SHP77 treated with DMSO at 0.1 percent for 48 hours (cell line): Measurements from ENCODE around the gene PMPCA.

Experiments used
- DNase-seq: peaks from one replicate; lab custom pipeline; 2025; lab: John Stamatoyannopoulos, UW

The PMPCA gene

DNA sequence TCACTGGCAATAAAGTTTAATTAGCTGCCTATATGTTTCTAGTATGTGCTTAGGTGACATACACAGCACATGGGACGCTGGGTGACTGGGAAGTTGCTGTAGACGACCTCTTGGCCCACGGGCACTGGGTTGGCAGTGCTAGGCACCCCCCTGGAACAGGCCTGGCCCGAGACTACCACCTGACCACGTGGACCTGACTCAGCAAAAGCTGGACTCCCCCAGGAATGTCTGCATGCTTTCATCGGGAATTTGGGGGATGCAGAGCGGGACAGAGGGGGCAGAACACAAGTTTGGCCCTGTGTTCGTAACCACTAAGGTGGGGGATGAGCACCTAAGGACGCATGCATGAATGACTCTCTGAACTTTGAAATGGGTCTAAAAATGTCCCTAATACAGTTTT, 45.8 kb downstream of the PMPCA start:
- no peak for DNase-seq

DNA sequence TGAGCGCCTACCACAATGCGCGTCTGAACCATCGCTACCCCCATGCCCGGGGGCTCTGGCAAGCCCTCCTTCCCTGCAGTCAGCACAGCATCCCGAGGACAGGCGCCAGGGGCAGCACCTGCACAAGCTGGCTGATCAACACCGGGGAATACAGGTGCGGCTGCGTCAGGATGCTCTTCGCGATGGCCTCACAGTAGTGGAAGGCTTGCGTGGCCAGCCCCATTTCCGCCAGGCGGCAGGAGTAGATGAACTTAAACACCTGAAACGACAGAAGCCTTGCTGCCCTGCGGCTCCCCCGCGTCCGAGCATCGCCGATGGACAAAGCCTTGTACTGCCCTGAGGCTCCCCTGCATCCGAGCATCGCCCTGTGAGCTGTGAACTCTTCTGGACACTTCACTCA, 46.9 kb downstream of the PMPCA start:
- DNase-seq, result no peak

DNA sequence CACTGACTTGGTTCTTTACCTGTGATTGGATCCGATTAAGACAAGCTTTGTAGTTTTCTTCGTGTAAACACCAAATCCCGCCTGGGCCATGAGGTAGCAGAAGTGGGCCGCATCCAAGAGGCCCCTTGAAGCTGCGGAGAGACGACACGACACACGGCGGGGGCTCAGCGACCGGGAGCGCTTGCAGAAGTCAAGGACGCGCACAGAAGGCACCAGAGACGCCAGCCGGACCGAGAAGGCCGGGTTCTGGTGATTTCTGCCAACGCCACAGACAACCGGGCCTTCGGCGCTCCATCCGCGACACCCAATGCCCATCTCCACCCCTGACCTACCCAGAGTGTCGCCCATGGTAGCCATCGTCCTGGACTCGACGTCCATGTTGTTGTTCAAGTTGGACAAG, 49.0 kb downstream of the PMPCA start:
- DNase-seq, result no peak

DNA sequence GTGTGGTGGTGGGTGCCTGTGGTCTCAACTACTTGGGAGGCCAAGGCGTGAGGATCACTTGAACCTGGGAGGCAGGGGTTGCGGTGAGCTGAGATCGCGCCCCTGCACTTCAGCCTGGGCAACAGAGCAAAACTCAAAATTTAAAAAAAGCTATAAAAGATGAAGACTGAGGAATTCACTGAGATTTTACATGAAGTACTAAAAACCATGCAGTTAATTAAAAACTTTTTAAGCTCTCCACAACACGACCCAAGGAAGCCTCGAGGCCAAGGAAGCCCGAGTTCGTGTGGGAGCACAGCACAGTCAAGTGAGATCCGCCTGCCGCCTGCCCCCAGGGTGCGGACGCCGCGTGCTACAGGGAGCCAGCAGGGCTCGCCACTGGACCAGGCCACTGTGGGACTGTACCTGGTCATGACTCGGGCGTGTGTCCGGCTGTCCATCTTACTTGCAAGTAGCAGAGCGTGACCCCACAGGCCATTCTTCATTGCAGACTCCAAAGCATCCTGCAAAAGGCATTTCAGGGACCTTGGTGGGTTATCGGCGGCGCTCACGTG, 50.4 kb downstream of the PMPCA start:
- no peak for DNase-seq

DNA sequence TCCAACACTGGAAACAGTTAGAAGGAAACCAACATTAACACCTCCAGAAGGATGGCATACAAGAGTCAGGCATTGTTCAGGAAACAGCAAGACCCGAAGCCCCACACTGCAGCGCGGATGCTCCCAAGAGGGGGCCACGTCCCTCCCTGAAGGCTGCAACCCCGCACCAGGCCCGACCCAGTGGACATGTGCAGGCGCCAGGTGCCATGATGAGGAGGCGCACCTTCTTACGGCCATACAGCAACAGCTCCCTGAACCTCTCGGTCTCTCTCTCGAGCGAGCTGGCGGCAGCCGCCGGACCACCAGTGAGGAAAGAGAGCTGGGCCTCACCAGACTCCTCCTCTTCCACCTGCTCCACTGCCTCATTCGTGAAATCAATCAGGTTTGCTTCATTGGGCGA, 52.2 kb downstream of the PMPCA start:
- no peak for DNase-seq

DNA sequence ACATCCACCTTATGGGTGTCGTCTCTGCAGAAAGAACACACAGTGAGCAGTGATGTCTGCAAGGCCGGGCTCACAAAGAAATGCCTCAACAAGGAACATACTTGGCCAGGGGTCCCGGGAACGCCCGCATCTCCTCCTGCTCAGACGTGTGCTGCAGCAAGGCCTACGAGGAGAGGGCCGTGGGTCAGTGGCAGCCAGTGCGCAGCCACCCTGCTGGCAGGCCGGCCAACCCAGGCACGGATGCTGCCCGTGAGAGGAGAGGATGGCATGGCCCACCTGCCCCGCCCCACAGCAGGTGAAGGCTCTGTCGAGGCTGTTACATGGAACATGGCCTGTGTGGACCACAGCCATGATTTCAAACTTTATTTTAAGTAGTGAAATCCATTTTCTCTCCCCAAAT, 53.1 kb downstream of the PMPCA start:
- DNase-seq, result no peak

DNA sequence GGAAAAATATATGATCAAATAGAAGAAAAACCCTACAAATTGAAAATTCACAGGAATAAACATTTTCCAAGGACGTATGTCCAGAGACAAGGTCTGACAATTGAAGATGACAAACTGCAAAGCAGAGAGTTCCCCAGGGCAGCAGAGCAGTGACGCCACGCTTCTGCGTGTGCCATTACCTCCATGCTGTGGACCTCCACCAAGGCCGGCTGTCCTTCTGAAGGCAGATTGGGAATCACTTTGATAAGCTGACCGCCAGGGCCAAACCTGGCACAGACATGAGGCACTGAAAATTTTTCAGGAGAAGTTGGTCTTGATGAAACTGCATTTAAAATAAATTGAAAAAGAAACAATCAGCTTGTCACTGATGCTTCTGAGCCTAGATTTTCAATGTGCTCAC, 53.8 kb downstream of the PMPCA start:
- DNase-seq, result no peak

DNA sequence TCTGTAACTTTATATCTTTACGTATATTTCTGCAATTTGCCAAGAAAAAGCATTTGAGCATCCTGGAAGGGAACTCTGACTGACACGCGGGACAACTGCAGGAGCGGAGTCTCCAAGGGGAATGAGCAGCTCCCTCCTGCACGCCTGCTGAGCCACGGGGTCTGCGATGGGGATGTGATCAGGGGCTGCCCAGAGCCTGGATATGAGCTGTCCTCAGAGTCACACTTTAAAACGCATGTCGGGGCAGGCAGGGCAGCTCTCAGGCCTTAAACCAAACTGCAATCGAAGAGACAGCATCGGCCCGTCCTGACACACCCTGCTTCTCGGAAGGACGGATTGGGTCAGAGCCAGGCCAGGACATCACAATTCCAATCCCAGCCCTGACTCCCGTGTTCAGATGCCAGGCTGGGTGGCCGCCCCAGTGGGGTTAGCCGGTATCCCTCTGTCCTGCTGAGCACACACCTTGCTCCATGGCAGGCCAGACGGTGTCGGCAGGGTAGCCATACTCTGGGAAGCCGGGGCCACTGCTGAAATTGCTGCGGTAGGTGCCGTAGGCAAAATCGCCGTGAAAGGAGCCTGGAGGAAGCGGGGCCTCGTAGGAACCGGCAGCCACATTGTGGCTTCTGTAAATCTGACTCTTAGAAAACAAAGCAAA, 55.2 kb downstream of the PMPCA start:
- no peak for DNase-seq

DNA sequence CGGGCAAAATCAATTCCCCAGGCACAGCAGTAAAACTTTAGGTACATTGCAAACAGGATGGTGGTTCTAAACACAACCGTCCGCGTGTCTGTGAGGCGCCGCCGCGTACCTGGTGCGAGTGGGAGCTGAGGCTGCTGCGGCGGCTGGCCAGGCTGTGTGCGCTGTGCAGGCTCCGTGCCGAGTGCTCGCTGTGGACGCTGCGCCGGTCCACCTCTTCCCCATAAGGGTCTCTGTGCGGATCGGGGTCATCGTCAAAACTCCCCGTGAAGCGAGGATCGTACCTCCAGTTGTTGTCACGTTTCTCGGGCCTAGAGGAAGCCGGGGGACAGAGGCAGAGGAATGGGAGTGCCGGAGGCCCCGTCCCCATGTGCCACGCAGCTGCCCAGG, 55.7 kb downstream of the PMPCA start:
- DNase-seq, result no peak

DNA sequence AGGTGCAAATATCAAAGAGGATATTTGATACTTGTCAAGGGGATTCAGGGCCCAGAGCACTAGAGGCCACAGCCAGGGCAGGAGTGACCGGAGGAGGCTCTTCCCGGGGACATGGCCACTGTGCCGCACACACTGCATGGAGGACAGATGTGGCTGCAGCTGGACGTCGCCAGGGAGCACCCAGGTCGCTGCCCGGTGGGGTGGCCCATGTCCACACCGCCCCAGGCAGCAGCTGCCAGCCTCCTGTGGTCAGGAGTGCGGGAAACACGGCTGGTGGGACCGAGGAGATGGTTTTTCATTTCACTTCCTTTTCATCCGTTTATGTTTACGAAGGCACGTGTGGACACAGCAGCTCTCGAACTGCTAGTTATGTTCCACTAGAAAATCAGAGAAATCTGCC, 57.3 kb downstream of the PMPCA start:
- DNase-seq, result no peak

DNA sequence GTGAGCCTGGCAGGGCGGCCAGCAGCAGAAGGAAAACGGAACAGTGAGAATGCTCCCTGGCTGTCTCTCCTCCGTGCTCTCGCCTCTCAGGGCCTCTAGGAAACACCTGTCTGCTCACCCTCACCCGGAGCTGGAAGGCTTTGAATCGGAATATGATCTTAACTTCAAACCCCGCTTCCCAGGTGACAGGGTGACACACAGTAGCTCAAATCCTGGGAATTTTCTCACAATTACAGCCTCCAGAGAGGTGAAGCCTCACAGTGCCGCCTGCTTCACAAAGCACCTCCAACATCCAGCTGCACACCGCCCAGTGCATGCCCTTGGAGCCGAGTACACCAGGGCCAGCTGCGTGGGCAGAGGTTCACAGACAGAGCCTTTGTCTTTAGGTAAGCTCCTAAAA, 59.9 kb downstream of the PMPCA start:
- no peak for DNase-seq

DNA sequence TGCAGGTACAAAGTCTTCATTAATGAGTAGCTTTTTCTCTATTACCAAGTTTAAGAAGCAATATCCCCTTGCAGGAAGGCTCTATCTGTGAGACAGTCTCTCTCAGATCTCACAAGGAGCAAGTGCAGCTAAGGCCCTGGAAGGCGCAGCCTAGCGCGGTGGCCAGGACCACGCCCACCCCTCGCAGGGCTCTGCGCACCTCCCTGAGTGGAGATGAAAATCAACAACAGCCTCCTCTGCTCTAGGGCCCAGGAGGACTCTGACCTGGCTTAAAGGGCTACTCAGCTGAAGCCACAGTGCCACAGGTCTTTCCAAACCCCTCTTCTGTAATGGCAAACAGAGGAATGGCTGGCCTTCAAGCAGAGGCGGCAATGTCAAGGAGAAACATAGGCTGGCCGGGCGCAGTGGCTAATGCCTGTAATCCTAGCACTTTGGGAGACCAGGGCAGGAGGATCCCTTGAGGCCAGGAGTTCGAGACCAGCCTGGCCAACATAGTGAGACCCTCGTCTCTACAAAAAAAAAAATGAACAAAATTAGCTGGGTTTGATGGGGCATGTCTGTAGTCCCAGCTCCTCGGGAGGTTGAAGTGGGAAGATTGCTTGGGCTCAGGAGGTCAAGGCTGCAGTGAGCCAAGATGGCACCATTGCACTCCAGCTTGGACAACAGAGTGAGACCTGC, 60.5 kb downstream of the PMPCA start:
- DNase-seq, result no peak

DNA sequence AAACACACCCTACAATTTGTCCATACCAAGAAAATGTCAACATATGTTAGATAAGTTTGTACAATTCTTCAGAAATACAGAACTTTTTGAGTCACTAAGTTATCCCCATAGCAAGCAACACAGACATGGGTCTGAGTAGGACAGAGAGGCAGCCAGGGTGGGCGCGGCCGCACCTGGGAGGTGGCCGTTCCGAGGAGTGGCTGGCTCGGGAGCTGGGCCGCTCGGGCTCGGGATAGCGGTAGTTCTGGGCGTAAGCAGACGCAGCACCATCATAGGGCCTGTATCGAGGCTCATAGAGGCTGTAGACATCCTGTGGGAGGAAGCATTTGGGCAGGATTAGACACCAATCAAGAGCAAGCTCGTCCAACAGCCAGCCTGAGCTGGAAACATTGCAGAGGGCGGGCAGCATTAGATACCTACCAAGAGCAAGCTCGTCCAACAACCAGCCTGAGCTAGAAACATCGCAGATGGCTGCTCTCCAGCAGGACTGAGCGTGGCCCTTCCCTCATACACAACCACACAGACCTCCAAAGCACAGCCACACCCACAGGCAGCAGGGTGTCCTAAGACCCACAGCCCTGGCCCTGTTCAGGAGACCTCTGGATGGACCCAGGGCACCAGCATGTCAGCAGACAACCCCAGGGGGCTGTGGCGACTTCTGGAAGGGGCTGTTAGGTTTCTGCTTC, 61.5 kb downstream of the PMPCA start:
- DNase-seq, result no peak

DNA sequence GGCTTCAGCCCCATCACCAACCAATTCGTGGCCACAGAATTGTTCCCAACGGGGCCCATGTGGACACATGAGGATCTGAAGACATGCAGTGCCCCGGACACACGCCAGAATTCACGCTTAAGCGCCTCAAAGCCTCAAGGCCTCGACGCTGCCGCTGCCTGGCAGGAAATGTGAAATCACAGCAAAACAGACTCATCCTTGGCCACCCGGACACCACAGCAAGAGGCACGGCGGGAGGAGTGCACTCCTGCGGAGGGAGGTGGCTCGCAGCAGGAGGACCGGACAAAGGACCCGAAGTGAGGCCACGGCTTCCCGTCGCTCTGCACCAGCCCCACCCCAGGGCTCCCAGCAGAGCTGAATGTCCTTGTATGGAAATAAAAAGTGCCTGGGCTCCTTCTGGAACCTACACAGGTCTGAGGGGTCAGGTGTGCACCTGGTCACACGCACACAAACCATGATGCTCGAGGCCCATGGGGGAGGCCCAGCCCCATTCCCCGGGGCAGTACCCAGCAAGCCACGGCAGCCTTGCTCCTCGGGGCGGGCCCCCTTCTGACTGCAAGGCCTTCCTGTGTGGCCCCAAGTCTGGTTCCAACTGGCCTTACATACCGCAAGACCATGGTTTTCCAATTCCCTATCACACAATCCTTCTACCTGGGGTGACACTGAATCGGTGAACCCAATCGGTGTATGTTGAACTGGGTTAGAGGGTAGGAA, 62.3 kb downstream of the PMPCA start:
- DNase-seq, result no peak

DNA sequence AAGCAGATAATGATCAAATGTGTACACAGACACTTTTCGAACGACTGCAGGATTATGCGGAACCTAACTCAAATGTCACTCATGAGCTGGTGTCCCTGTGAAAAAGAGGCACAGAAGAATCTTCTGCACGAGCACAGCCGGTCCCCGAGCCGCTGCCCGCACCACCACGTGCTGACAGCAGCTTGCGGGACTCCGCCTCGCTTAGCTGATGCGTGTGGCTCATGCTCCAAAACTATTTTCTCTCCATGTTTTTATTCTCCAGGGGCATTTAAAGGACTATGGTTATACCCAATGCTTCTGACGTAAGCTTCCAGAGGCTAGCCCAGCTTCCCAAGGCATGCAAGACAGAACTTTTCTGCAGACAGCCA, 62.9 kb downstream of the PMPCA start:
- DNase-seq, result no peak
